AG04449 (cell line): Measurements from ENCODE around the gene HDGFL2.
"Not testable (repeated sequence)": the region's sequence is repeated elsewhere in the genome, so short reads cannot be mapped to it uniquely, and the experiment has no call there.

Experiments
- CTCF ChIA-PET: fragments of 350-600 bp; formaldehyde crosslinking; extraction: SDS; loops from one replicate; lab custom pipeline; 2021; ENCODE audit warnings: antibody characterized with exemption; lab: Yijun Ruan, JAX
- POLR2A ChIA-PET: fragments of 400-600, 350-600 bp; formaldehyde crosslinking; extraction: SDS; loops from one replicate; lab custom pipeline; 2020; ENCODE audit warnings: antibody characterized with exemption, inconsistent platforms; lab: Yijun Ruan, JAX
- DNase-seq: peaks from one replicate; pipeline ENCODE4 v3.0.0-alpha.2; 2010; ENCODE audit warnings: low read depth, low spot score
- H3K4me3 ChIP-seq: 2 replicates; pipeline ENCODE4 v1.5.1; 2011; ENCODE audit warnings: low read depth, mild to moderate bottlenecking, control low read depth, low read length
- TF ChIP-seq, protein P1 (sequence below): IDR thresholded peaks from one replicate; pipeline ENCODE4 v1.5.1; 2011; ENCODE audit warnings: mild to moderate bottlenecking, moderate library complexity, low read length, control low read depth, inconsistent platforms; ENCODE audit not compliant: insufficient read depth; ENCODE audit errors: missing control alignments

Gene HDGFL2

DNA sequence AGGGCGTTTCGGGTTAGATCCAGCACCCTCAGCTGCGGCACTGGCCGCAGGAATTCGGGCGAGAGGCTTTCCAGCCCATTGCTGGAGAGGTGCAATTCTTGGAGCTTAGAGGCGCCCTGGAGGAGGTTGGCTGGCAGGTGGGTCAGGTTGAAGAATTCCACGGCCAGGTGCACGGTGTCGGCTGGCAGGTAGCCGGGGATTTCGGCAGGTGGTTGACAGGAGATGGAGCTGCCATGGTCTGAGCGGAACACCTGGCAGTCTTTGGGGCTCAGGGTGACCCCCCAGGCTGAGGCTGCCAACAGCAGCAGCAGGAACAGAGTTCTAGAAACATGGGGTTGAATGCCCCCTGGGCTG, 66.5 kb downstream of the HDGFL2 start:
- ChIA-PET CTCF (interaction anchor here (2.1 to 7.0 kb wide), 2 partner anchors 14 to 98 kb away, joined by 9 to 84 read pairs; no protein-coding TSS in a partner anchor), POLR2A (no interaction called here)
- no peak overlapping the region for H3K4me3 ChIP-seq
- DNase-seq = no peak
- TF ChIP-seq, protein P1, sequence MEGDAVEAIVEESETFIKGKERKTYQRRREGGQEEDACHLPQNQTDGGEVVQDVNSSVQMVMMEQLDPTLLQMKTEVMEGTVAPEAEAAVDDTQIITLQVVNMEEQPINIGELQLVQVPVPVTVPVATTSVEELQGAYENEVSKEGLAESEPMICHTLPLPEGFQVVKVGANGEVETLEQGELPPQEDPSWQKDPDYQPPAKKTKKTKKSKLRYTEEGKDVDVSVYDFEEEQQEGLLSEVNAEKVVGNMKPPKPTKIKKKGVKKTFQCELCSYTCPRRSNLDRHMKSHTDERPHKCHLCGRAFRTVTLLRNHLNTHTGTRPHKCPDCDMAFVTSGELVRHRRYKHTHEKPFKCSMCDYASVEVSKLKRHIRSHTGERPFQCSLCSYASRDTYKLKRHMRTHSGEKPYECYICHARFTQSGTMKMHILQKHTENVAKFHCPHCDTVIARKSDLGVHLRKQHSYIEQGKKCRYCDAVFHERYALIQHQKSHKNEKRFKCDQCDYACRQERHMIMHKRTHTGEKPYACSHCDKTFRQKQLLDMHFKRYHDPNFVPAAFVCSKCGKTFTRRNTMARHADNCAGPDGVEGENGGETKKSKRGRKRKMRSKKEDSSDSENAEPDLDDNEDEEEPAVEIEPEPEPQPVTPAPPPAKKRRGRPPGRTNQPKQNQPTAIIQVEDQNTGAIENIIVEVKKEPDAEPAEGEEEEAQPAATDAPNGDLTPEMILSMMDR = no peak

DNA sequence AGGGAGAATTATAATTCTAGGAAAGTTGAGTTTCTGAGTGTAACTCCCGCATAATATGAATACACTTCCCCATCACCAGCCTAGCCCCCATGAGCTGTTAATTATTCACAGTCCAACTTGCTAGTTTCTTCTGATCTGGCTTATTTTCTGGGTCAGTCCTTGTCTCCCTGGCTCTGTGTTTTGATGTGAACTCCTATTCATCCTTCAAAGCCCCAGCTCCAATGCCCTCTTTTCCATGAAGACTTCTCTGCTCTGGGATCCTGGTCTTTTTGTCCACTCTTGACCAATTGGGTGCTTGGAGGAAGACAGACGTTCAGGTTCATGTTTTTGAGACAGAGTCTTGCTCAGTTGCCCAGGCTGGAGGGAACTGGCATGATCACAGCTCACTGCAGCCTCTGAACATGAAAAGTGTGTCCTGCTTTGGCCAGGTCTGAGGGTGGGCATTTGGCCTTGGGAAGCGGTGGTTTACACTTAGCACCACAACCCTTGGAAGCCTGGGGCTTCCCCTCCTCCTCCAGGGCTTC, 67.1 kb downstream of the HDGFL2 start:
- H3K4me3 ChIP-seq = no peak overlapping the region
- ChIA-PET POLR2A (no interaction called here), CTCF (interaction anchor here (2.1 to 7.0 kb wide), 2 partner anchors 15 to 97 kb away, joined by 9 to 84 read pairs; no protein-coding TSS in a partner anchor)
- TF ChIP-seq, protein P1 = no peak
- DNase-seq = no peak

DNA sequence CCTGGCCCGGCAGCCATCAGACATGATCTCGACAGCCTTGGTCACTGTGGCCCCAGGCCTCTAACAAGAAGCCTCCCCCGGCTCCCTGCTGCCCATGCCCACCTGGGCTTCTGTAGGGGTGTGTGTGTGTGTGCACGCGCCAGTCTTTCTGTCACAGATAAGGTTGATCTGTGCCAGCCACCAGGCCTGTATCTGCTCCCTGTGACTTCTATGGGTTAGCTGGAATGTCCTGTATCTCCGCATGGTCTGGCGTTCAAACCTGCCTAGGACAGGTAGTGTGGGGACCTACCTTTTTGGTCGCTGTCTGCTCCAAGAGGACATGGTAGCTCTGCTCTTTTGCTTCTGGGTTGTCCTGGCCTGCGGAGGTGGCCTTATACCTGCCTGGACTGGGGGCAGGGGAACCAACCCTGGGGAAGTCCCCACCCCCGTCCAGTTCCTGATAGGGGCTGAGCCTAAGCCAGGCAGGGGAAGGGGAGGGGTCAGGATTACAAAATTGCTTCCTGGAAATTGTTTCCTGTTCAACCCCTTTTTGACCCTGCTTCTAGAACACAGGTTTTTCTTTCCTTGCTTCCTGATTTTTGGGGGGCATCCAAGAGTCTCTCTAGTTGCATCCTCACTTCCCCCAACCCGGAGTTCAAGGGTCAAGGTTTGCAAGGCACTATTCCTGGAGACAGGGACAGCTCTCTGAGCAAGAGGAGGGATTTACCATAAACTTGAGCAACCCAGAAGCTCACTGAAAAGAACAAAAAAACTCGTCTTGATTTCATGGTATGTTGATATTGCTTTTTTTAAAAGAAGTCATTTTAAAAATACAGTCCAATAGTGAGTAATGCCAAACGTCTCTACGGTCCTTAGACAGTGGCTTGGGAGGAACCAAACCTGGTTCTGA, 67.8 kb downstream of the HDGFL2 start, which contains the start of gene LRG1:
Gene LRG1, minus strand, starts transcription at position 344 of the 889 bp plus-strand sequence. Its CDS starts 23 bp downstream, at position 321.
- TF ChIP-seq, protein P1 = no peak
- H3K4me3 ChIP-seq = no peak within 1 kb of the TSS
- DNase-seq = no peak
- CTCF ChIA-PET = interaction anchor here (0.6 to 7.0 kb wide), 4 partner anchors 15 to 293 kb away, joined by 3 to 84 read pairs (median 10); no protein-coding TSS in a partner anchor
- POLR2A ChIA-PET = no interaction called here

DNA sequence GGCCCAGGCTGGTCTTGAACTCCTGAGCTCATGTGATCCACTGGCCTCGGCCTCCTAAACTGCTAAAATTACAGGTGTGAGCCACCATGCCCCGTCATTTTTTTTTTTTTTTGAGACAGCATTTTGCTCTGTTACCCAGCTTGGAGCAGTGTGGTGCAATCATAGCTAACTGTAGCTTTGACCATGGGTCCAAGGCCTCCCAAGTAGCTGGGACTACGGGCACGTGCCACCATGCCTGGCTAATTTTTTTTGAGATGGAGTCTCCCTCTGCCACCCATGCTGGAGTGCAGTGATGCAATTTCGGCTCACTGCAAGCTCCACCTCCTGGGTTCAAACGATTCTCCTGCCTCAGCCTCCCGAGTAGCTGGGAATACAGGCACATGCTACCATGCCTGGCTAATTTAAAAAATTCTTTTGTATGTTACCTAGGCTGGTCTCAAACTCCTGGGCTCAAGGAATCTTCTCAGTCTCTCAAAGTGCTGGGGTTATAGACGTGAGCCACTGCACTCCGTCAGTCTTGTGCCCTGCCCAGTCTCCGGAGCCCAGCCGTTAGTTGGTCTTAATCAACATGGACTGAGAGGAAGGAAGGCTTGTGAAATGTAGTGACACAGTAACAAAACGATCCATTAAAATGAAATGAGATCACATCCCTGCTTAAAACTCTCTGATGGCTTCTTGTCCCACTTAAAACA, 69.2 kb downstream of the HDGFL2 start:
- TF ChIP-seq, protein P1 = no peak
- POLR2A ChIA-PET = no interaction called here
- DNase-seq = no peak
- no peak overlapping the region for H3K4me3 ChIP-seq
- CTCF ChIA-PET = interaction anchor here (1.3 to 1.7 kb wide), 3 partner anchors 15 to 95 kb away, joined by 3 to 10 read pairs (median 3); no protein-coding TSS in a partner anchor

DNA sequence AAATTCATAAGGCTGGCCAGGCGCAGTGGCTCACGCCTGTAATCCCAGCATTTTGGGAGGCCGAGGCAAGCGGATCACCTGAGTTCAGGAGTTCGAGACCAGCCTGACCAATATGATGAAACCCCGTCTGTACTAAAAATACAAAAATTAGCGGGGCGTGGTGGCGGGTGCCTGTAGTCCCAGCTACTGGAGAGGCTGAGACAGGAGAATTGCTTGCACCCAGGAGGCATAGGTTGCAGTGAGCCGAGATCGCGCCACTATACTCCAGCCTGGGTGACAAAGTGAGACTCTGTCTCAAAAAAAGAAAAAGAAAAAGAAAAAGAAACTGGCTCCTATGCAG, 69.7 kb downstream of the HDGFL2 start:
- H3K4me3 ChIP-seq, POLR2A ChIA-PET, DNase-seq: not testable (repeated sequence)
- CTCF ChIA-PET = interaction anchor here (1.3 to 1.6 kb wide), 2 partner anchors 15 to 94 kb away, joined by 3 read pairs; no protein-coding TSS in a partner anchor

DNA sequence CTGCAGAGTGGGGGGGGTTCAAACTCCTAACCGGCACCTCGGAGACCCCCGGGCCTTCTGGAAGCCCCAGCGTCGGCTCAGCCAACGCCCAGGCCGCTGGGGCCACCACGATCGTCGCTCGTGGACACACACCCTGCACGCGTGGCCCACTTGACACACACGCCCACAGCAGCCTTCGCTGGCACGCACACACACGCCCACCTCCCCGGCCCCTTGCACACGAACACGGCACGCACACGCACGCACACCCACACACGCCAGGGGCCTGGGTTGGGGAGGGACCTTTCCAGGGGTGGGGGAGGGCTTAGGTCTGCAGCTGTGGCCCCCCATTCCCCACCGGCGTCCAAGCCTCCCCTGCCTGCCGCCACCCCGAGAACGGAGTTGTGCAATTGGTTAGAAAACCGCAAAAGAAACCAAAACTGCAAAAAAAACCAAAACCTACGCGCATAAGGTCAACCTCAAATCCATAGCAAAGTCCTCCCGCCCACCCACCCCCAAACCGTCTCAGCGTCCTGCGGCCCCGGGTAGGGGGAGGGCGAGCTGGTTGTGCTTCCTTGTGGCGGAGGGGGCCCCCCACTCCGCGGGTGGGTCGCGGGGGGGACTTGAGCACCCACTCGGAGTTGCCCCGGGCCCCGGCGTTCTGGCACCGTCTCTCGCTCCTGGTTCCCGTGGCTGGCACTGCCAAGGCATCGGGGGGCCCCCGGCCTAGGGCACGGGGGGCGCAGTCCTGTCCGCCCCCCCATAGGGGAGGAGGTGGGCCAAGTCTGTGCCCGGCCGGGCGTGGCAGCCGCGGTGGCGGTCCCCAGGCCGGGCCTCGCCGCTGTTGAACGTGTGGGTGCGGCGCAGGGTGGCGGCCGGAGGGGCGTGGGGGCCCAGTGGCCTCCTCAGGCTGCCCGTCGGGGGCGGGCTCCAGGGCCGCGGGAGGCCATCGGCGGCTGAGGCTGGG, 71.1 kb downstream of the HDGFL2 start:
- TF ChIP-seq, protein P1 = no peak
- POLR2A ChIA-PET = no interaction called here
- no peak for DNase-seq
- H3K4me3 ChIP-seq = no peak overlapping the region
- CTCF ChIA-PET = no interaction called here
